NCI-H460 (cell line): ENCODE results near the gene RBM20. TPM values are rescaled to one million over a fixed set of nuclear protein-coding genes. Genes with fewer than 3 reads are reported as not detected.

Source experiments
- DNase-seq: peaks from one replicate; pipeline ENCODE4 v3.0.0-alpha.2; 2016; ENCODE audit warnings: low read depth; ENCODE audit errors: extremely low read depth
- total RNA-seq: library from RNA; depleted of rRNA; stranded (reverse); fragments of >200 nt; shearing (Covaris generic); gene quantifications from 2 replicates; pipeline ENCODE4 v1.2.3, GENCODE V29; 2014

RBM20 gene
- total RNA-seq, 1 experiment from 2014 or later = 2.0 TPM

DNA sequence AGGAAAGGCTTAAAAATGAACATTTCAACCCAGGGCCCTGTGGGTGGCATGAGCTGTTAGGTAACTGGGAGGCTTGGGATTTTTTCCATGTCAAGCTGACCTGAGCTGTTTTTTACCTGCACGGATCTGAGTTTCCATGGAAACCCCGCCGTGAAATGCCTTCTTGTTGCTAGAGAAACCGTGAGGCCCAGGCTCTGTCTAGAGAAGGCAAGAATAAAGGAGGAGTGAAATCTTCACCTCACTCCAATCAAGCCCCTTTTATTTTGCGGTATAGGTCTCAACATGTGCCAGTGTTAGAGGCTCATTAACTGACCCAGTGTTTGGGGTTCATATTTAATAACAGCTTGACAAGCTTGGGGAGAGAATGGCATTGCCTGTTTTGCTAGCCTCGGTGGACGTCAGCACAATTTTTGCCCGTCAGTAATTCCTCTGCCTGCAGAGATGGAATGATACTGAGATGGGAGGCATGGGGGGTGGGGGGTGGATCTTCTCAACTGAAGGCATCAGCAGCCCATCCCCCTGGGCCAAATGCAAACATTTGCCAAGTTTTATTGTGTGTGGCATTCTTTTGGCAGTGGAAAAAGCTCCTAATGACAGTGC is 178.7 kb downstream of the RBM20 start:
- no peak for DNase-seq

DNA sequence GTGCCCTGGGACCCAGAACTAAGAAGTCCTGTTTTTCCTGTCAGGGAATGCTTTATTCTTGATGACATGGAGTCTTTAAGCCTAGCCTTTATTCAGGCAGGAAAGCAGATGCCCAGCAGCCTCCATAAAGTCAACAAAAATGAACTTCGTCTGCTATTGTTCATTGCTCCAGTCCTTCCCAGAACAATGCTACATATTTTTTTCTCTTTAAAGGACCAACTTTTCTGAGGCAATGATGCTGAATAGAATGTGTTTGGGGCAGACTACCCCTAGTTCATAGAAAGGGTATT is 180.0 kb downstream of the RBM20 start:
- DNase-seq = no peak

GRCh38 chr10:110824660-110825059 is 180.5 kb downstream of the RBM20 start:
- DNase-seq = no peak

DNA sequence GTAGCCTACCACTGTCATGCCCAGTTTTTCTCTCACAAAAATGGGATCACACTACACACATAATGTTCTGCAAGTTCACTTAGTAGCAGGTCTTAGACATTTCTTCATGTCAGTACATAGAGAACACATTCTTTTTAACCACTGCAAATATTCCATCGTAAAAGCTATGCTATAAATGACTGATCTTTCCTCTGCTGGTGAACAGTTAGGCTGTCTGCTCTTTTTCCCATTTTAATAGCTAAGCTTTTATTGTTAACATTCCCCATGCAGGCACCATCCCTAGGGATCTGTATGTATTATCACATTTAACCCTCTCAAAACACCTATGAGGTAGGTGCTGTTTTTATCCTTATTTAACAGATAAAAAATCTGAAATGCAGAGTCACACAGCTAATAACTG is 181.4 kb downstream of the RBM20 start:
- no peak for DNase-seq

GRCh38 chr10:110827410-110827809 is 183.3 kb downstream of the RBM20 start:
- no peak for DNase-seq

- no peak for DNase-seq
Measured at GRCh38 chr10:110827875-110828274, 183.7 kb downstream of the RBM20 start.

DNA sequence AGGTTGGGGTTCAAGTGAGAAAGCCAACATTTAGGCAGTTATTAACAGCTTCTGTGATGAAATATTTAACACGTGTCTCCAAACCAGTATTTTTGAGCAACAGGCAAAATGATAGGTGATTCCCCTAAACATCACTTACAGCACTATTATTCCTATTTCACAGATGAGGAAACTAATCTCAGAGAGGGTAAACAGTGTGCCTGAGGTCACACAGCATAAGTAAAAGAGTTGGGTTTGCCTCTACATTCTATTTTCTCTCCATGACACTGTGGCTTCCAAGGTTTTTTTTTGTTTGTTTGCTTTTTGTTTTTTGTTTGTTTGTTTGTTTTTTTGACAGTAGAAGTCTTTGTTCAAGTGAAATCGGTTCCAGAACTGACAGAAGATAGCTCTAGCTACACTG is 184.4 kb downstream of the RBM20 start:
- DNase-seq = no peak

GRCh38 chr10:110829721-110830410 is 185.7 kb downstream of the RBM20 start:
- DNase-seq = no peak

DNA sequence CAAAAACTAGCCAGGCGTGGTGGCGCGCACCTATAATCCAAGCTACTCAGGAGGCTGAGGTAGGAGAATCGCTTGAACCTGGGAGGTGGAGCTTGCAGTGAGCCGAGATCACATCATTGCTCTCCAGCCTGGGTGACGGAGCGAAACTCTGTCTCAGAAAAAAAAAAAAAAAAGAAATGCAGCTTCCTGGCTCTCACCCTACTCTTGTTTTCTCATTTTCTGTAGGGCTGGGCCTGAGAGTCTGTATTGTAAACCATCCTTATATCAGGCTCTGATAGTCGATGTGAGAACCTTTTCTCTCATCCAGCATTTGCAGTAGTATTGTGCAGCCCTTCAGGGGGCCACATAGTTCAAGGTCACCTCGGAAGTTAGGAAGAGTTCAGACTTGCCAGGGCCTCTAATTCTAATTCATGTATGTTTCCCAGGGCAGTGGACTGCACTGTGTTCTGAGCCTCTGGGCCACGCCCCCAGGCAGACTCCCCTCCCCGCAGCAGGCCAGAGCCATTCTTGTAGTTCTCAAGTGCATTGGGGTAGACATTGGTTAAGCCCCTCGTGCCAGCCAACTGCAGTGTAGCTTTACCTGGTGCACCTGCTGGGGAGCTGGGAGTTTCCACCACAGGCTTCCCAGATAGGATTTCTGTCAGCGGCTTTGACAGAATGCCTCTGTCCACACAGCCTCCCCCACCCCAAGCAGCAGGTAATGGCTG is 189.3 kb downstream of the RBM20 start:
- no peak for DNase-seq

DNA sequence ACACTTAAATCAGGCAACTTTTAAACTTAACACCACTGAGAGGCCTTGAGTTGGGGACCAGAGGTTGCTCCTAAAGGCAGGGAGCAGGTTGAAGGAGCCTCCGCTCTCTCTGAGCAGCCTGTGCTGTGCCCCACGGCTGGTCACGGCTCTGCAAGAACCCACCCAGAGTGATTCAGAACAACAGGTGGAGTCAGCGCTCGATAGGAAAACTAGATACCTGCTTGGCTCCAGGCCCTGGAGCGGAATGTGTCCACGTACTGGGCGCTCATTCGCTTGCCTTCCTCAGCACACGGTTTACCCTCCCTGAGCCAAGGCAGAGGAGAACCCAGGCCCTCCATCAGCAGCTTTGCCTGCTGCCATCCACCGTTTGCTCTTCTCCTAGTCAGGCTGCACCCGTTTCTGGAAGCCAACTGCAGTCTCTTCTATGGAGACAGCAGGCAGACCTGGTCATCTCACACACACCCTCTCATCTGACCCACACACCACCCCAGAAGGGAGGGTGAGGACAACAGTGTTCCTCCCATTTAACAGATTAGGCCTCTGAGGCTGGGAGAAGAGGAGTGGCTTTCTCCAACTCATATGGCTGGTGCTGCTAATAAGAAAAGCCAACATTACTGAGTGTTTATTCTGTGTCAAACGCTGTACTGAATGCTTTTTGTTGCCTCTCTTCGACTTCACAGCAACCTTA is 189.9 kb downstream of the RBM20 start:
- no peak for DNase-seq

DNA sequence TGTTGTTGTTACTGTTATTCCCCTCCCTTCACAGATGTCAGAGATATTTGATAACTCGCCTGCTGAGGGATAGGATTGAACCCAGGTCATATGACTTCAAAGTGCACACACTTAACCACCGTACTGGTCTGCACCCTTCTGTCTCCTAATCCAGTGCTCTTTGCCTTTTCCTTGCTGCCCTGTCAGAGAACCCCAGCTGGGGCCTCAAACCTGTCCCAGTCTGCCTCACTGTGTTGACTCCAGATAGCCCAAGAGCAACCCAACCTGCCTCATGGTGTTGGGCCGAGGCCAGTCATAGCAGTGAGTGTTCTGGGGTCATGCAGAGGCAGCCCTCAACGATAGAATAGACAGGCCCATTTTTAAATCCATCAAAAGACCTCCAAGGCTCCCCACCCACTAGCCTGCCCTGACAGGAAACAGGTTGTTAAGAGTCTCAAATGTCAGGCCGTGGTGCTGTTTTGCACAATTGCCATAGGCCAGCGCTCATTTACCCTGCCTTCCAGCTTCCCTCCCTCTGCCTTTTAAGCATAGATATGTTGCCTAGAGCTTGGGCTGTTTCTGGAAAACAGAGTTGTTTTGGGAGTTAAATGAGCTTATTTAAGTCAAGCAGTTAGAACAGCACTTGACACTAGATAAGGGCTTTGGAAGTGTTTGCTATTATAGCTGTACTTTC is 190.6 kb downstream of the RBM20 start:
- DNase-seq = no peak

DNA sequence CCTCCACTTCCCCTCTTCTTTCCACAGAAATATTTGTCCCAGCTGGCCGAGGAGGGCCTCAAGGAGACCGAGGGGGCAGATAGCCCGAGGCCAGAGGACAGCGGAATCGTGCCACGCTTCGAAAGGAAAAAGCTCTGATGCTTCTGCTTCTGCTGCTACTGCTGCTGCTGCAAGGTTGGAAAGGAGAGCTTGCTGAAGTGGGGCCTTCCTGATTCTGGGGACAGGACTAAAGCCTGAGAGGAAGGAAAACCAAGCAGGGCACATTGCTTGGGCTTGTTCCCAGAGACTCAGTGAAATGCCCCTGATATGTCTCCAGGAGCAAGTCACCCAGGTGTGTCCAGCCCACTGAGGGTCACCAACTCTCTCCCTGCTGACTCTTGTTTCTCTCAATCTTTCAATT is 191.7 kb downstream of the RBM20 start:
- DNase-seq = no peak

GRCh38 chr10:110836706-110837105 is 192.6 kb downstream of the RBM20 start:
- no peak for DNase-seq

DNA sequence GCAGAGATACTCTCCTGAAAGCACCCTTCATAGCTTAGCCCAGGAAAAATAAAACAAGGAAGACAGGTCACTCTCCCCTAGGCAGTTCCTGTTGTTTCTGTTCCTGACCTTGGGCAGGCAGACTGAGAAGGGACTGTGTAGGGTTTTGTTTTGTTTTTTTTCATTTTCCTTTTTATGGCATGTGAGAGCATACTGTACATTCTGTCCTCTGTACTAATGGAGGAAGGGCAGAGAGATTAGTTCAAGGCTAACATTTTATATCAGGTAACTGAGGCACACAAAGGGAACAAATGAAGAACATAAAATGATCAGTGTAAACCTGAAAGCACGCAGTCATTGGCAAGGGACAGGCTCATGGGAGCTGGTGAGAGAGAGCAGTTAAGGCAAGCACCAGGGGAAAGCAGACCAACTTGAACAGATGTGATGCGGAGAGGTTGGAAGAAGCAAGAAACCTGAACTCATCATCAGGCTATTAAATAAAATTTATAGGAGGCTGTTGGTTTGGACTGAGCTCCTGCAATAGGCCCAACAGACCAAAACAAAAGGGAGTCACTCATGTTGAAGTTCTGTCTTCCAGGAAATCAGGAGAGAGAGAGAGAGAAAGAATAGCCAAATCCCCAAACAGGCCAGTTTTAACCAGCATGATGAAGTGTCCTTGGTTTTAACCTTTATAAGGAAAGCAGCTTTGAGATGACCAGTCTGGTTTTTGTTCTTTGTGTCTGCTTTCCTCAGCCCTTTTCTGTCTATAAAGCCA is 193.5 kb downstream of the RBM20 start:
- no peak for DNase-seq

- DNase-seq = no peak
Measured at GRCh38 chr10:110840225-110840922, 196.2 kb downstream of the RBM20 start.

- DNase-seq = no peak
Measured at GRCh38 chr10:110840923-110841428, 196.8 kb downstream of the RBM20 start.

GRCh38 chr10:110841767-110842267 is 197.7 kb downstream of the RBM20 start:
- no peak for DNase-seq

DNA sequence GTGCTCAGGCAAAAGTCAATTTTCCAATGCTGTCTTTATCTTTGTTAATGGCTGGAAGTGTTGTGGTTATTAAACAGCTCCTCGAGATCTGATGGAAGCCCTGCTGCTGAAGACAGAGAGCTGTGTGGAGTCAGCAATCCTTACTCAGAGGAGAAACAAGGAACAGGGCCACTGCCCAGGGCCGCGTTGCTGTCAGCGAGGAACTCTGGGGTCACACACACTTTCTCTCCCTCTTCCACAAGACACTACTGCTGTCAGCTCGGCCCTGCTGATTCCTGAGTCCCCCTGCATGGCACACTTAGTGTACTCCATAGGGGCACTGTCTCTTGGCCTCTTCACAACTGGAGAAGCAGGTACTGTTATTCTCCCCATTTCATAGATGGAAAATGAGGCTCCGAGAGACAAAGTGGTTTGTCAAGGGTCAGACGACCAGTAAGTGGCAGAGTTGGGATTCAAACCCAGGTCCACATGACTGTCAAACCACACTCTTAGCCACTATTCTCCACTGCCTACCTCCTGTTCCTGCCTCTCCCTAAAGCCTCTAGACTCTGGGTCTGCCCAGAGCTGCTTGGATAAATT is 198.3 kb downstream of the RBM20 start:
- DNase-seq = no peak

DNA sequence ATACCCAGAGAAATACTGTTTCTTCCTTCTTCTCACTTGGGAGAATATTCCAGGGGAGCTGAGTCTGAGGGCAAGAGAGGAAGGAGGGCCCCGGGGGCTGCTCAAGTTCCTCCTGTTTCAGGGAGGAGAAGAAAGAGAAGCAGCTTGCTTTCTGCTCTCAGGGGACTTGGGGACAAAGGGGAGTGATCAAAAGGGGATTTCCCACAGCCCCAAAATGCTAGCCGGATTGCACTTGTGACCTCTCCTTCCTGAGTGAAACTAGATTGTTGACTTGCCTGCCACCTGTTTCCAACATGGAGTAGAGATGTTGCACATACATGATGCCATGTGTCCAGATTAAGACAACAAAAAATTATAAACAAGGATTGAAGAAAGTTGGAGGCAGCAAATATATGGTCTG is 198.9 kb downstream of the RBM20 start:
- no peak for DNase-seq
